Activated CD8-positive, alpha-beta T cell treated with anti-CD3 and anti-CD28 coated beads for 36 hours (primary cell): ENCODE data around the gene RAC3. TPM values are rescaled to one million over a fixed set of nuclear protein-coding genes. Genes with fewer than 3 reads are reported as not detected.

ENCODE experiments used
- ATAC-seq: fragments of 200-7000 bp; cut with Tn5 transposase; one replicate; pipeline ENCODE4 v1.10.0; 2021; ENCODE audit warnings: mild to moderate bottlenecking, moderate library complexity
- CTCF ChIA-PET: fragments of 350-600 bp; sonication (Branson Sonifier 250); formaldehyde crosslinking; loops from one replicate; lab custom pipeline; 2021; ENCODE audit warnings: antibody characterized with exemption; lab: Charles Lee
- POLR2A ChIA-PET: fragments of 350-600 bp; sonication (Branson Sonifier 250); formaldehyde crosslinking; loops from one replicate; lab custom pipeline; 2021; ENCODE audit warnings: antibody characterized with exemption; lab: Charles Lee
- DNase-seq: peaks from one replicate; pipeline ENCODE4 v3.0.0-alpha.2; 2020
- H3K27ac Mint-ChIP-seq: one replicate; pipeline ENCODE4 v1.8.0; 2021; ENCODE audit warnings: mild to moderate bottlenecking, mixed read lengths
- H3K27me3 Mint-ChIP-seq: one replicate; pipeline ENCODE4 v1.8.0; 2021; ENCODE audit warnings: mixed read lengths
- H3K36me3 Mint-ChIP-seq: one replicate; pipeline ENCODE4 v1.8.0; 2021; ENCODE audit warnings: low read depth, mixed read lengths
- H3K4me1 Mint-ChIP-seq: one replicate; pipeline ENCODE4 v1.8.0; 2021; ENCODE audit warnings: low read depth, mixed read lengths
- H3K4me3 Mint-ChIP-seq: one replicate; pipeline ENCODE4 v1.8.0; 2021; ENCODE audit warnings: mild to moderate bottlenecking, moderate library complexity, mixed read lengths
- H3K9me3 Mint-ChIP-seq: one replicate; pipeline ENCODE4 v1.8.0; 2021; ENCODE audit warnings: mixed read lengths
- intact Hi-C: fragments of 100-400 bp; cut with micrococcal nuclease; formaldehyde crosslinking; loops from one replicate; pipeline ENCODE4 v1.10.0; 2022
- total RNA-seq, 2 experiments: library from RNA; stranded (reverse); gene quantifications; one replicate each; pipeline ENCODE4 v1.2.3, GENCODE V29; 2021
- TF ChIP-seq, protein P1 (sequence below): fragments of 200-600 bp; IDR thresholded peaks from one replicate; pipeline ENCODE4 v1.8.0; 2022; ENCODE audit warnings: antibody characterized with exemption, mild to moderate bottlenecking

RAC3 gene
- total RNA-seq, 2 experiments from 2014 or later: 5.5 to 5.8 TPM

- Mint-ChIP-seq H3K27ac (no peak overlapping the region), H3K9me3 (no peaks in the 10 kb centered on the region), H3K4me1 (peaks cover 6% of the 10 kb centered on the region), H3K36me3 (no peaks in the 10 kb centered on the region), H3K4me3 (no peak overlapping the region), H3K27me3 (no peaks in the 10 kb centered on the region)
- TF ChIP-seq, protein P1, sequence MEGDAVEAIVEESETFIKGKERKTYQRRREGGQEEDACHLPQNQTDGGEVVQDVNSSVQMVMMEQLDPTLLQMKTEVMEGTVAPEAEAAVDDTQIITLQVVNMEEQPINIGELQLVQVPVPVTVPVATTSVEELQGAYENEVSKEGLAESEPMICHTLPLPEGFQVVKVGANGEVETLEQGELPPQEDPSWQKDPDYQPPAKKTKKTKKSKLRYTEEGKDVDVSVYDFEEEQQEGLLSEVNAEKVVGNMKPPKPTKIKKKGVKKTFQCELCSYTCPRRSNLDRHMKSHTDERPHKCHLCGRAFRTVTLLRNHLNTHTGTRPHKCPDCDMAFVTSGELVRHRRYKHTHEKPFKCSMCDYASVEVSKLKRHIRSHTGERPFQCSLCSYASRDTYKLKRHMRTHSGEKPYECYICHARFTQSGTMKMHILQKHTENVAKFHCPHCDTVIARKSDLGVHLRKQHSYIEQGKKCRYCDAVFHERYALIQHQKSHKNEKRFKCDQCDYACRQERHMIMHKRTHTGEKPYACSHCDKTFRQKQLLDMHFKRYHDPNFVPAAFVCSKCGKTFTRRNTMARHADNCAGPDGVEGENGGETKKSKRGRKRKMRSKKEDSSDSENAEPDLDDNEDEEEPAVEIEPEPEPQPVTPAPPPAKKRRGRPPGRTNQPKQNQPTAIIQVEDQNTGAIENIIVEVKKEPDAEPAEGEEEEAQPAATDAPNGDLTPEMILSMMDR: no peak
- DNase-seq: no peak
- ATAC-seq: no peak
- CTCF ChIA-PET: interaction anchor here (0.9 to 2.1 kb wide), 2 partner anchors 17 to 54 kb away, joined by 3 to 5 read pairs; no protein-coding TSS in a partner anchor
- POLR2A ChIA-PET: interaction anchor here (0.7 to 1.1 kb wide), 3 partner anchors 16 to 183 kb away, joined by 3 read pairs; no protein-coding TSS in a partner anchor
- intact Hi-C loops: no loop called here
Observed at GRCh38 chr17:82013341-82013740, 18.1 kb upstream of the RAC3 start.

- Mint-ChIP-seq H3K4me1 (peaks cover 6% of the 10 kb centered on the region), H3K36me3 (peaks cover 3% of the 10 kb centered on the region), H3K27ac (no peak overlapping the region), H3K9me3 (no peaks in the 10 kb centered on the region), H3K27me3 (no peaks in the 10 kb centered on the region), H3K4me3 (no peak overlapping the region)
- ChIA-PET POLR2A (interaction anchor here (0.7 to 1.1 kb wide), 3 partner anchors 17 to 182 kb away, joined by 3 read pairs; no protein-coding TSS in a partner anchor), CTCF (interaction anchor here (0.9 to 2.1 kb wide), 2 partner anchors 16 to 54 kb away, joined by 3 to 5 read pairs; no protein-coding TSS in a partner anchor)
- intact Hi-C loops: no loop called here
- DNase-seq (no peak), ATAC-seq (no peak)
- TF ChIP-seq, protein P1: no peak
Observed at GRCh38 chr17:82013772-82014321, 17.6 kb upstream of the RAC3 start.

DNA sequence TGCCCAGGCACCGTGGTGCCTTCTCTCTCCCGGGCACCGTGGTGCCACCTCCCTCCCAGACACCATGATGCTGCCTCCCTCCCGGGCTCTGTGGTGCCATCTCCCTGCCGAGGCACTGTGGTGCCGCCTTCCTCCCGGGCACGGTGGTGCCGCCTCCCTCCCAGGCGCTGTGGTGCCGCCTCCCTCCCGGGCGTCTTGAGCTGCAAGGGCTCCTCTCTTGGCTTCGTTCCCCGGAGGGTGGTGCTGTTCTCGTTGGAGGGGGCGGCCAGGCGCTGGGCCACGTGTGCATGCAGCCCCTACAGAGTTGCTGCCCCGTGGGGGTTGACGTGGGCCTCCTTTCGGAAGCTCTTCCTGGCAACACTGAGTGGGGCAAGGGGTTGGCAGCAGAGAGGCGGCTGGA, 17.0 kb upstream of the RAC3 start:
- intact Hi-C loops: no loop called here
- H3K27me3 Mint-ChIP-seq: no peaks in the 10 kb centered on the region
- TF ChIP-seq, protein P1: no peak
- DNase-seq (no peak), ATAC-seq (no peak)
- peaks cover 4% of the 10 kb centered on the region for H3K4me1 Mint-ChIP-seq
- no peak overlapping the region for H3K27ac Mint-ChIP-seq
- H3K36me3 Mint-ChIP-seq: peaks cover 3% of the 10 kb centered on the region
- no peak overlapping the region for H3K4me3 Mint-ChIP-seq
- POLR2A ChIA-PET: interaction anchor here (0.6 kb wide), 1 partner anchor 128 kb away, joined by 3 read pairs; no protein-coding TSS in a partner anchor
- CTCF ChIA-PET: interaction anchor here (1.7 kb wide), 1 partner anchor 55 kb away, joined by 6 read pairs; no protein-coding TSS in a partner anchor
- H3K9me3 Mint-ChIP-seq: no peaks in the 10 kb centered on the region

- POLR2A ChIA-PET: interaction anchor here (0.6 kb wide), 1 partner anchor 127 kb away, joined by 3 read pairs; no protein-coding TSS in a partner anchor
- TF ChIP-seq, protein P1: no peak
- intact Hi-C loops: no loop called here
- H3K36me3 Mint-ChIP-seq: peaks cover 3% of the 10 kb centered on the region
- no peaks in the 10 kb centered on the region for H3K4me1 Mint-ChIP-seq
- no peaks in the 10 kb centered on the region for H3K27me3 Mint-ChIP-seq
- no peaks in the 10 kb centered on the region for H3K9me3 Mint-ChIP-seq
- DNase-seq (no peak), ATAC-seq (no peak)
- H3K4me3 Mint-ChIP-seq: no peak overlapping the region
- CTCF ChIA-PET: interaction anchor here (1.7 kb wide), 1 partner anchor 55 kb away, joined by 6 read pairs; no protein-coding TSS in a partner anchor
- no peak overlapping the region for H3K27ac Mint-ChIP-seq
Observed at GRCh38 chr17:82014971-82015310, 16.5 kb upstream of the RAC3 start.

DNA sequence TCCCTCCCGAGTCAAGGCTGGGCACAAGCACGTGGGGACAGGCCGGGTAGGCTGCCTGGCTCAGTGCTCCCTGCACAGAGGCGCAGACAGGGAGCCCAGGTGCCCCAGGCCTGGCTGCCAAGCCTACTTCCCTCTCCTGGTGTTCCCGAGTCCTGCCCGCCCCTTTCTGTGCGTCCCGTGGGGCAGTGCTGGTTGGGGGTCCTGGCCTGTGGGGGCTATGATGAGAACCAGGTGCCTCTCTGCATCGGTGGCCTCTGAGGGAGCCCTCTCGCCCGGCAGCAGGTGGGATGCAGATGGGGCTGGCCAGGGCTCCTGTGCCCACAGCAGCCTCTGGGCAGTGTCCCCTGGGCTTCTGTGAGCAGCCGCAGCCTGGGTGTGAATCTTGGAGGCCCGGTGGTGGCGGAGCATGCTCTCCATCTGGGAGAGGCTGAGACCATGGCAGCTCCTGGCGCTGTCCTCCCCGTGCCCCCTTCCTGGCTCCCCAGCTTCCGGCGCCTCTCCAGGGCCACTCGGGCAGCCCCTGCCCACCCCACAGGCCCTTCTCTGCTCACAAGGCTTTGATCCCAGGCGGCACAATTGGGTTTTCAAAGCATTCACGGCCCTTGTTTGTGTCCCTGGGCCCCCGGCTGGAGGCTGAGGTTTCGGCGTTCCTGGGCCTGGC, 16.0 kb upstream of the RAC3 start:
- ChIA-PET CTCF (interaction anchor here (1.7 kb wide), 1 partner anchor 56 kb away, joined by 6 read pairs; no protein-coding TSS in a partner anchor), POLR2A (interaction anchor here (1.0 kb wide), 1 partner anchor 36 kb away, joined by 4 read pairs; no protein-coding TSS in a partner anchor)
- Mint-ChIP-seq H3K4me1 (no peaks in the 10 kb centered on the region), H3K27ac (no peak overlapping the region), H3K4me3 (no peak overlapping the region), H3K27me3 (no peaks in the 10 kb centered on the region), H3K36me3 (peaks cover 3% of the 10 kb centered on the region), H3K9me3 (no peaks in the 10 kb centered on the region)
- intact Hi-C loops: no loop called here
- ATAC-seq (no peak), DNase-seq (no peak)
- TF ChIP-seq, protein P1: no peak
